ENCODE results near the gene TMEM117.
"Not testable (repeated sequence)": the region's sequence is repeated elsewhere in the genome, so short reads cannot be mapped to it uniquely, and the experiment has no call there.

Gene TMEM117

DNA sequence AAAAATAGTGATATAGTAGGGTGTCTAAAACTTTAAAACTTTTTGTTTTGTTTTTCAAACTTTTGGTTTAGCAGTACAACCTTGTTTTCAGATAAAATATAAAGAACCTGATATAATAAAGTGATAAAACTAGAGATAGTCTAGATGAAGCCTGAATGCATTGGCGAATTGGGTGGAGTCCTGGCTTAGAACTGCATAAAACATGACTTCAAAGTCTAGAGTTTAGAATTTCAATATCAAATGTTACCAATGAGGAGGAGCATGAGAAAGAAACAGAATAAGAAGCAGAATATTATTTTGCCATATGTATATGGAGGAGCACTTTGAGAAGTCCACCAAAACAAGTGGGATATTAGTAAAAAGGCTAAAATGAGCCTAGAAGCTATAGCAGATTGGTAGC is 263.6 kb downstream of the TMEM117 start:
- DNase-seq (ENCODE audit: low spot score), result no peak

DNA sequence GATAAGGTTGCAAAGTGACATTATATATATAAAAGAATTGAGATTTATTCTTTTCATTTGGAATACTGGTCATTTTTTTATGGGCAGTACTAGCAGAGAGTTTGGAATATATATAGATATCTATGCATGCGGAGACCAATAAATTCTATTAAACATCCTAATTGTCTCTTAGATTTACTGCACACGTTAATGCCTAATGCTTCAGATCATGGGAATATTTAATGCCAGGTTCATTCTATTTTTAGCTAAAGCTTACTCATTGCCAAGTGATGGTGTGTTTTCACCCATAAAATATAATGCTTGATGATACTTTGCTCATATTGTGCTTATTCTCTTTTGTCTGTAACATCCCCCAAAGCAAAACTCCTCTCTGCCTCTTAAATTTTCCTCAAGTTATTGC is 264.4 kb downstream of the TMEM117 start:
- DNase-seq (ENCODE audit: low spot score), result no peak

DNA sequence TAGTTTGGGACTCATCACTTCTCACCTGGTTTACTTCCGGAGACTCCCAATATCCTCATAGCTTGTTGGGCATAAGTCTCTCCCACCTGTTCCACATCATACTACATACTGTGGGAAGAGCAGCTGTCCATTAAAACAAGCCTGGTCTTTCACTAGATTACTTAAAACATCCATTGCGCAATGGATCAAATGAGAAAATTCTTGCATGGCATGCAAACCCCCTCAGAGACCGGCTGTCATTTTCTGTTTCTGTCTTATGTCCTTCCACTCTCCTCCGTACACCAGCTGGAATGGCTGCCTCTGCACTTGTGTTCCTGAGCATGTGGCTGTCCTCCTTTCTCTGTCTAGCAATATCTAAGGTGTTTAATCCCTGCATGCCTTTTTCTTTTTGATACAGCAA is 265.6 kb downstream of the TMEM117 start:
- DNase-seq (ENCODE audit: low spot score), result no peak

DNA sequence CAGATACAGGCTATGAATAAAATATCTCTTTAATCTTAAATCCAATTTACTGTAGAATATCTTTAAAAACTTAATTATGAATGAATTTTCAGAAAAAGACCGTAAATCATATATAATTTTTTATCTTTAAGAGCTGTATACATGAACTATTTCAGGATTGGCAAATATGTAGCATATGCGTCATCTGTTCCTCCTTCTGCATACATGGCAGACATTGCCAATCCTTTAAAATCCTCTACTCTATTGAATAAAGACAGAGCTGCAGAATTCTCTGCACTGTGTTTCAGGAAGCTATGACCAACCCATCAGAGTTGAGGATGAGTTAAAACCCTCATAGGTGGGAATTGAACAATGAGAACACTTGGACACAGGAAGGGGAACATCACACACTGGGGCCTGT is 279.0 kb downstream of the TMEM117 start:
- DNase-seq (ENCODE audit: low spot score), result no peak

DNA sequence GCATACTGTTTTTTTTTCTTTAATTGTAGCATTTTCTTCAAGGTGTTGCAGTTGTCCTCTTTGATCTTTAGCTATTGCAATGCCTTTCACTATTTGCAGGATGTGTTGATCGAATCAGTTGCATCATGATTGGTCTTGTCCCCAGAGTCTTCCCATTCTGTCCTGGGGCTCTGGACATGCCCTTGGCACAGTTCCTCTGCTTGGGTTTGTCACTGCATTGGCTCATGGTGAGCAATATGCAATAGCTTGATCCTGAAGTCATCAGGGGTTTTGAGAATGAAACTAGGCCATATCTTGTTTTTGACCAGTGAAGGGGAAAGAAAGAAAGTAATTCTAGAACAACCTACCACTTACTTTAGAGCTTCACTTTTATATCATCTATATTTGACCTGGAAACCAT is 281.5 kb downstream of the TMEM117 start:
- no peak for DNase-seq (ENCODE audit: low spot score)

DNA sequence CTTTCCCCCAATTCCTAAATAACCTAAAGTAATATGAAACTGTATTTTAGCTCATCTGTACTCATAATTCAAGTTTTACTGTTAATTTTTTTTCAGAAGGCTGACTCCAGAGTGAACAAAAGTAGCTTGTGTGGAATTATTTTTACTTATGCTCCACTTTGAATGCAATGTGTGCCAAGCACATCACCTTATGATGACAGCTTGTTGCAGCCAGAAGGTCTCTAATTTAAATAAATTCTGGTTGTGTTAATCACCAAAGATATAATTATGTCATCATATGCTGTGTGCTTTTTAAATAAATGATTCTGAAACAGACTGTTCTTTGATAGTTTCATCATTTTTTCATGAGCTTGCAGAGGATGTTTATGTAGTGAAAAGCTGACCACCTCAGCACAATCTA is 283.1 kb downstream of the TMEM117 start:
- no peak for DNase-seq (ENCODE audit: low spot score)

DNA sequence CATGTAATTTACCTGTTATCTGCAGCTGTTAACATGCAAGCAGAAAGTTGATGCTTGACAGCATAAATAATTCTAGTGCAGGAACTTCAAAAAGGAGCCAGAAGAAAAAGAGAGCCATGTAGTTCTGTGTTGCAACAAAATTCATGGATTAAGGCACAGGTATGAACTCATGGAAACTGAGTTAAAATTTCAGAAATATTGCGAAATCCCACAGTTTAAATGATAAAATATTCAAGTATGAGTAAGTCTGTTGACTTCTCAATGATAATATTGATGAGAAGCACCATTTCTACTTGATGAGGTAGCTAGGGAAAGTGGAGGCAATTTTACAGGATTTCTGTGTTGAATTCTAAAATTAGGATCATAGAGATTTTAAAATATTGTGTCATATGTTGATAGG is 290.9 kb downstream of the TMEM117 start:
- DNase-seq (ENCODE audit: low spot score), result no peak

DNA sequence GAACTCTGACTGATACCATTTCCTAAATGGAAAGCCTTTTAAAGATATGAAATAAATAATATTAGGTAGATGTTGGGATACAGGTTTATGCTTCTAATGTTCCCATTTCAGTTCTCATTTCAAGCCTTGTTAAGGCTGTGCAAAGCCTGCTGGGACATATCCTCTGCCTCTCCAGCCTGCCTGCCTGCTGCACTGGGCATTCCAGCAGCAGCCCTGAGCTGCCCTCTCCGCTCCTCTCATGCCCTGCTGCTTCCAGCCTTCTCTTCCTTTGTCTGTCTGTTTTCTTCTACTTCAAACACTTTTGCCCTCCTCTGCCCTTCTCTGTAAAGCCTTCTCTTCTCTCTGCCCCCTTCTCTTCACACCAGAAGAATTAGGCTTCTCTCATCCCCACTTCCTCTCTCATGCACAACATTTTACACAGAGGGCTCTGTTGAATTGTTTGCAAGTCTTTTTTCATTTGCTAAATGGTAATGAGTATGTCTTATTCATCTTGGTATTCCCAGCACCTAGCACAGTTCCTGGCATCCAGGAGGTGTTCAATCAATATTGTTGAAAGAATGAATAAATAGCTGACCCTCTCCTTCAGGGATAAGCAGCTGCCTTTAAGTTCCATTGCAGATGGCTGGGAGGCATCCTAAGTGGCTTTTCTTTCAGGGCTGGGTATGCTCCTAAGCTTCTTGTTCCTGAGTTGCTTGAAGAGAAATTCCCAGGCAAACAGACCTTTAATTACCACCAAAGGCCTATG is 292.3 kb downstream of the TMEM117 start:
- no peak for DNase-seq (ENCODE audit: low spot score)

DNA sequence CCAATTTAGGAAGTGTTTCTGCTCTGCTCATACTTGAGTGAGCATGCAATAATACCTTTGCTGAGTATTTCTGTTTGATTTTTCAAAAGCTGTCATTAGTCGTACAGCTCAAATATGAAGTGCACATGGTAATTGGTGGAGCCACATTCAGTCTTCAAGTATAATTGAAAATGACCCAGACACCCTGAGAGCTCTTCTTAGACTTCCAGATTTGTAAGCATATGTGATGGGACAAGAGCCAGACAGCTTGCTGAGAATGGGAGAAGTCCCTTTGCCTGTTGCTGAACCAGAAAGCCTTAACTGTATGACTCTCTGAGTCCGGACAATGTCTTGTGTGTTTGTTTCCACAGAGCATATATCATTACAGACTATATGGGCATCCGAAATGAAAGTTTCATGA is 307.3 kb downstream of the TMEM117 start:
- no peak for DNase-seq (ENCODE audit: low spot score)

DNA sequence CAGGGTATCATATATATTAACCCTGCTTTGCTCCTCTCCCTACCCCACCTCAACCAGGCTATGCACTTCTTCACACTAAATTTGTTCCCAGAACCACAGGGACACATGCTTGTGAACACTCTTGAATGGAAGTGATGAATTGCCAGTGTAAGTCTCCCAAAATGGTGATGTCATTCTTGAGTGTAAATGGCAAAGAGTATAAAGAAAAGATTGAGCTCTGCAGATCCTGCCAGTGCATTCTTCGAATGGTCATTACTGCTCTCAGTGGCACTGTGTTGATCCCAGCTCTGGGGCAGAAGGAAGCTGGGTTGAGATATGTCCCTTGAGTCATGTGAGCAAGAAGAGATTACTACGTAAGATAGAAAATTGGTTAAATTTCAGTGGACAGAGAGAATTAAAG is 313.1 kb downstream of the TMEM117 start:
- no peak for DNase-seq (ENCODE audit: low spot score)

DNA sequence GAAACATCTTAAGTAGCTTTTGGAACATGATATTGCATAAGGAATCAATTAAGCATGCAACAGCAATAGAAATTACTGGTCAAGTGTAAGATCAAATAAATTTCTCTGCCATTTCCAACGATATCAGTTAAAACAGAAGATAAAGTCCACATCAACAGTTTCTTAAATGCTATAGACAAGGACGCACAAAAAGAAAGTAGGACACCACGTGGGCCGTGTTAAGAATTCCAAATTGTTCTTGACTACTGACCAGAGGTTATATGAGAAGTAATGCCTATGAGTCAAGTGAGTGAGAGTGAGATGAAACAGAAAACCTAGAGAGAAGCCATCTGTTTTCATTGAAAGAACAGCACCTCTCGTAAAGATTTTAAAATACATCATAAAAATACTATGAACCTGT is 318.2 kb downstream of the TMEM117 start:
- no peak for DNase-seq (ENCODE audit: low spot score)

DNA sequence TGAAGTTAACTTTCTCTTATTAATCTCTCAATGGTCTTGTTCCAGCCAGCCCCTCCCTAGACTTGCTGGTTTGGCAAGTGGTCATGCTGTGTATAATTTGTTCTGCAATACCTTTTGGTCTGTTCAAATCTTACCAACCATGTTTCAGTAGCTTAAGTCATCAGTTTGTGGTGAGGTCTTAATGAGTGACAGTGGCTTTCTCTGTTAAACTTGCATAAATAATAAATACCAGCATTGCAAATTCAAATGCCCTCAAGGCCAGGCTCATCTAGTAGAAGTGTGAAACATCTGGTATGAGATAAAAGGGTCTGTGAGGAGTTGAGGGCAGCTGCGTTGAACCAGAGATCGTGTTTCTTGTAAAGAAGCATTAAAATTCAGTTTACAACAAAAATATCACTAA is 319.5 kb downstream of the TMEM117 start:
- no peak for DNase-seq (ENCODE audit: low spot score)

DNA sequence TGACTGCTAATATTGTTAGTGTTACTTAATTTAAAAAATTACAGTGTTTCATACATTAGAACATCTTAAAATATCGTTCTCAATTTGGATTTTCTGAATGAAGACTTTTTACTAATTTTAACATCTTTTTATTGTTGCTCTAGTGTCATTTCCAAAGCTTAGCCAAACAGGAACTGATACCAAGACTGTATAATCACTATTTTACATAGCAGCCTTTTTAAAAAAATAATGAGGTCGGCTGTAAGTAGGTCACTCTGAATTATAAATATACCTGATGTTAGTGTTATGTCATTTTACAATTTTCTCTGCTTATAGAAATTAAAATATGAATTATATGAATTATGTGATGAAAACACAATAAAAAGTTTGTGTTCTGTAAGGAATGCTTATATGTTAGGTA is 321.5 kb downstream of the TMEM117 start:
- DNase-seq (ENCODE audit: low spot score), result peak; percentile 19

DNA sequence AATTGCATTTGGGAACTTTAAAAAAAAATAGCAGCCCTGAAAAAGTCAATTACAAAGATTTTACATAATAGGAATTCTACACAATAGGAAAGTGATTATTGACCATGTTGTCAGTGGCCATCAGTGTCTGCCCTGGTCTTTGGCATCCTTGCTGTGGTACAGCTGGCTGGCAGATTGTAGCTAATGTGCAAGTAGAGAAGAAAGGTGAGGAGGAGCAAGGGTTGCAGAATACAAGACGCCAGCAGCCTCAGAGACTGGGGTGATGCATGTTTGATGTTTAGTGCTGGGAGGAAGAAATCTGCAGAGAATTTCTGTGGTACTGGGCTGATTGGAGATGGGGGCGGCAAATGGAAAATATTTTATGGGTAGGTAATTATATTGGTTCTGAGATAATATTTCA is 322.9 kb downstream of the TMEM117 start:
- no peak for DNase-seq (ENCODE audit: low spot score)

DNA sequence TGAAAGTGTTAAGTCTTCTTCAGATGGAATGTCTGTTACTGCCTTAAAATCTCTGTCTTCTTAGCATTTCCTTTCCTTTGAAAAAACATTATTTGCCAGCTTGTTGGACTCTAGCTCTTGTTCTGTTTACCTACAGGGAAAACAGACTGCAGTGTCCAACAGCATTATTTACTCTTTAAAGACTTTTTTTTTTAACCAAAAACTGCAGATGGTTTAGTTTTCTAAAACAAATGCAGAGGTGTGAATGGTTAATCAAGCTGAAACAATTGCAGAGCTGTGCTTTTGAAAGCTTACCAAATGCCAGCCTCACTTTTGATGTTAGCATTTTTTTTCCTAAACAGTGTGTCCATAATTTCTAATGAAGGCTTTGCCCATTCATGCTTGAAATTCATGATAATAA is 323.3 kb downstream of the TMEM117 start:
- no peak for DNase-seq (ENCODE audit: low spot score)

DNA sequence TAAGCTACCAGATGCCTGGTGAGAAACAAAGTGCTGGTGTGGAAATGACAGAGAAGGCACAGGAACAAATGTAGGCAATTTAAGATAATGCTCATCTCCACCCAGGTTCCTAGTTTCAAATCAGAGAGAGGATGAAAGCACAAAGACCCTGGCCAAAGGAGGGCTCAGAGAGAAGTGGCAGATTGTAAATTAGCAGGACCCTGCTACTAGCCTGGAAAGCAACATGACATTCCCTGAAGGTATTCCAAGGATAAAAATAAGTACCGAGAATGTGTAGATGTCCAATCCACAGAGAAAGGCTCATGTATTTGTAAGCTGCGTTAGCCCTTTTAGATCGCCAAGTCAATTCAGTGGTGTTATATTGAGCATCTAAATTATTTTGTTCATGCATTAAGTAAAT is 324.0 kb downstream of the TMEM117 start:
- DNase-seq (ENCODE audit: low spot score), result no peak

DNA sequence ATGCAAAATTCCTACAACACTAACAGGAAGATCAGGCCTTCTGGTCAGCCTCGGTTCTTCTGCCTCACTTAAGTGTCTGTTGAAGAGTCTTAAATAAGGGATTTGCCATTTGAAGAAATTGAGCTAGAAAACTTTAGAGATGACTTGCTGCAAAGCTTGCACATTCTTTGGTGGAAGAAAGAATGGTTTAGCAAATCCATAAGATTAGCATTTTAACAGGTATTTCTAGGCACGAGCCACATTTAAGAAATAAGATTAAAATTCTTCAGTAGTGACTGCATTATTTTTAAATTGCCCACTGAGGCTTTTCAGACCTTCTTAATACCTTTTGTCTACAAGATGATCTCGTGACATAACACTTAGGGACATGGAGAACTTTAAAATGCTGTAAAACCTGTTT is 327.1 kb downstream of the TMEM117 start:
- no peak for DNase-seq (ENCODE audit: low spot score)

DNA sequence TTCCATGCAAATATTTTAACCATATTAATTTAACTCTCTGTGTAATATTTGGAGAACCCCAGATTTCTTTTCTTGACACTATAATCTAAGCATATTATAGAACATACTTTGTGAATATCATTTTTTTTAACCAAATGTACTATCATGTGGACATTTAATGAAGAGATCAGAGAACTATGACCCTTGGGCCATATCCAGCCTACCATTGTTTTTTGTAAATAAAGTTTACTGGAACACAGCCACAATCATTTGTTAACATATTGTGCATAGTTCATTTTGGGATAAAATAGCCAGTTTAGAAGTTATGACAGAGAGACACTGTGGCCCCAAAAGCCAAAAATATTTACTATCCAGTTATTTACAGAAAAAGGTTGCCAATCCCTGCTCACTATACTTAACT is 338.2 kb downstream of the TMEM117 start:
- DNase-seq (ENCODE audit: low spot score), result no peak

DNA sequence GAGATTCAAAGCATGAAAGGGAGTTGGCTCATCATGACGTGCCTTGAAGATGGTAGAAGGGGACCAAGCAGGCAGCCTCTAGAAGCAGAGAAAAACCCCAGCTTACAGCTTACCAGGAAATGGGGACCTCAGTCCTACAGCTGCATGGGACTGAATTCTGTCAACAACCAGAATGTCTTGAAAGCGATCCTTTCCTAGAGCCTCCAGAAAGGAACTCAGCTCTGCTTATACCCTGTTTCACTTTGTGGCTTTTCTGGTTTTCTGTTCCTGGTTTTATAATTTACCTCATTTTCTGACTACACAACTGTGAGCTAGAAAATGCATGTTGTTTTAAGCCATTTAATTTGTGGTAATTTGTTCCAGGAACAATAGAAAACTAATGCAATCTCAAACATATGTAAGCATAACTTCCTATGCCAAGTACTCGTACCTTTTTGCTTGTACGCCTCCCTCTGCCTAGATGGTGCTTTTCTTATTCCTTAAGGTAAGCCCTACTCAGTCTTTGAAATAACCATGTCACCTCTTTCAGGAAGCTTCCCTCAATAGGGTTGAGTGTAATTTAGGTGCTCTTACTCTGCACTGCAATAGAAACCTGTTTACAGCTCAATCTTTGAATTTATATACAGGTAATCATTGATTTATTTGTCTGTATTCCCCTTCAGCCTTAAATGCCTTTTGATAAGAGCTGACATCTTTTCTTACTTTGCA is 348.8 kb downstream of the TMEM117 start:
- DNase-seq (ENCODE audit: low spot score), result no peak

DNA sequence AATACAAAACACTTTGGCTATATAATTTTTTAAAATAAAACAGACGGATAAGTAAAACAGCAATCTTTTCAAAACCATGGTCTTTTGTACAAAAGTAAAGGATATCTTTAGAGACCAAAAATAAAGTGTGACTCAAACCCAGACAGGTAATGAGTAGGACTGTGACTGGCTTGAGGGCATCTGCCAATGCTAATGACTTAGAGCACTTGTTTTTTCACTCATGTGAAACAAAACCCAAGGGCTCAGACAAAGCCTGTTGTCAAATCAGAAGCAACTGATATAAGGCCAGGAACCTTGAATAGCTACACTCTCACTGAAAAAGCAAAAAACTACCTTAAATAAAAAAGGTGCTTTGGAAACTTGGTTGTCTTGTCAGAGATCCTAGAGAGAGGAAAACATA is 357.4 kb downstream of the TMEM117 start:
- no peak for DNase-seq (ENCODE audit: low spot score)

DNA sequence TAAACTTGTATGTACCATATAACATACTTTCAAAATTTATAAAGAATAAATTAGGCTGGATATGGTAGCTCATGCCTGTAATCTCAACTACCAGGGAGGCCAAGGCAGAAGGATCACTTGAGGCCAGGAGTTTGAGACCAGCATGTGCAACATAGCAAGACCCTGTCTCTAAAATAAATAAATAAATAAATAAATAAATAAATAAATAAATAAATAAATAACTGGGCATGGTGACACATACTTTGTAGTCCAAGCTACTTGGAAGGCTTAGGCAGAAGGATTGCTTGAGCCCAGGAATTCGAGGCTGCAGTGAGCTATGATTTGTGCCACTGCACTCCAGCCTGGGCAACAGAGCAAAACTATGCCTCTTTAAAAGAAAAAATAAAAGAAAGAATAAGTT is 359.8 kb downstream of the TMEM117 start:
- DNase-seq (ENCODE audit: low spot score), result not testable (repeated sequence)

DNA sequence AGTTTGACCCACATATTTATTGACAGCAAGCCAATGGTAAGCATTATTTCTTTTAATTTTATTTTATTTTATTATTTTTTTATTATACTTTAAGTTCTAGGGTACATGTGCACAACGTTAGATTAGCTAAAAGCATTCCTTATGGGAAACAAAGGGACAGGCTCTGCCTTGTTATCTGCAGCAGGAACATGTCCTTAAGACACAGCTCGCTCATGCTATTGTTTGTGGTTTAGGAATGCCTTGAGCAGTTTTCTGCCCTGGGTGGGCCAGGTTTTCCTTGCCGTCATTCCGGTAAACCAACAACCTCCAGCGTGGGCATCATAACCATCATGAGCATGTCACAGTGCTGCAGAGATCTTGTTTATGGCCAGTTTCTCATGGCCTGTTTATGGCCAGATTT is 370.2 kb downstream of the TMEM117 start:
- DNase-seq (ENCODE audit: low spot score), result no peak

DNA sequence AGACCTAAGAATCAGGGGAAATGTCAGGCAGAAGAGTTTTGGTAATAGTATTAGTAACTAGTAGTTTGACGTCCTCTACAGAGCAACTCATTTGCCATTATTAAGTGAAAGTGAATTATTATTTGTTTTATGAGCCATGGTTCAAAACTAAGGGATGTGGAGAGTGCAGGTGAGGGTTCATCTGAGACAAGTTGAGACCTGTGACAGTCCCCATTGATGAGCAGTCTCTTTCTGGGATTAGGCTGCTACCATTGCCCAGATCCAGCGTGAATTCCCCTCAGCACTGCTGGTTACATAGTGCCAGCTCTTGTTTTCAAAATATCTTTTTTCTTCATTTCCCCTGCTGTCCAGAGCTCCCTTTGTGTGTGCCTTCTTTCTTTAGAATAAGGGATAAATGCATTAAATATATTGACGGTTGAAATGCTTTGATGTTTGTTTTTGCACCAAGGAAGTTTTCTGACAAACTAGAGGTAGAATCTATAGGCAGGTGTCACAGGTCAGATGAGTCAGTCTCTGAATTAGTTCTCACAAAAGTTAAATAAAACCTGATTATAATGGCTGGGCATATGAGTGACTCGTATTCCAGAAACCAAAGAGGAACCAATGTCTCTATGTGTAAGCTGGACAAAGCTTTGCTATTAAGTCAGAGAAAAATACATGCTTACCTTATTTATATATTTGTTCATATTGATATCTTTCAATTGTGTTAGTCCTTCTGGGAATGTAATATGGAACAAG is 381.4 kb downstream of the TMEM117 start:
- DNase-seq (ENCODE audit: low spot score), result no peak

Data from NAMALWA (cell line).